NCI-H510A treated with DMSO at 0.1 percent for 48 hours (cell line): ENCODE results near the gene LSM10.

Experiments
- DNase-seq: peaks from one replicate; lab custom pipeline; 2025; lab: John Stamatoyannopoulos, UW

The LSM10 gene

DNA sequence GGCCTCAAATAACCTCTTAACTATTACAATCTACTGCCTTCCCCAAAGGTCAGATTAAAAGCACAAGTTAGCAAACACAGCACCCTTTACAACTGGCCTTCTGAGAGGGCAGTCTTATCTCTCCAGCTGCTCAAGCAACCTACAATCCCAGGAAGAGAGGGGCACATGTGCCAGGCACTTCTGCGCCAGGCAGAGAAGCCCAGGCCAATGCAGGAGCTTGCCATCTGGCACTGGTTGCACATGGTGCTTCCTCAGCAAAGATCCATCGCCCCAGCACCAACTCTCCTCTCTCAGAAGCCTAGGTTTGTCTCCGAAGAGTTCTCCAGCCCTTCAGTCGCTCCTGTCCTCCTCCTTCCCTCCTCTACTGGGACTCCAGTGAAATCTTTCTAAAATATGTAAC is 14.5 kb downstream of the LSM10 start:
- no peak for DNase-seq

DNA sequence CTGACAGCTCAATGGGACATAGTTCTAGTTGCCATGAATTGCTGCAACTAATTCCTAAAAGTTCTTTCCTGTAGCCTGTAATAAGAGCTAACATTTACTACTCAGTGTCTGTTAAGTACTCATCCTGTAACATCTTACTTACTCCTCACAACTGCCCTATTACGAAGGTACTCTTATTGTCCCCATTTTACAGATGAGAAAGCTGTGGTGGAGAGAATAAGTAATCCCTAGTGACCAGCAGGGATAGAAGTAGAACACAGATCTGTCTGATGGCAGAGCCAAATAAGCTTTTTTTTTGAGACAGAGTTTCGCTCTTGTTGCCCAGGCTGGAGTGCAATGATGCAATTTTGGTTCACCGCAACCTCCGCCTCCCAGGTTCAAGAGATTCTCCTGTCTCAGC is 15.0 kb downstream of the LSM10 start:
- no peak for DNase-seq

- no peak for DNase-seq
These were observed 15.5 kb downstream of the LSM10 start for GRCh38 chr1:36382231-36382630.

- DNase-seq, result no peak
These were observed 16.3 kb downstream of the LSM10 start for GRCh38 chr1:36381405-36381804.

DNA sequence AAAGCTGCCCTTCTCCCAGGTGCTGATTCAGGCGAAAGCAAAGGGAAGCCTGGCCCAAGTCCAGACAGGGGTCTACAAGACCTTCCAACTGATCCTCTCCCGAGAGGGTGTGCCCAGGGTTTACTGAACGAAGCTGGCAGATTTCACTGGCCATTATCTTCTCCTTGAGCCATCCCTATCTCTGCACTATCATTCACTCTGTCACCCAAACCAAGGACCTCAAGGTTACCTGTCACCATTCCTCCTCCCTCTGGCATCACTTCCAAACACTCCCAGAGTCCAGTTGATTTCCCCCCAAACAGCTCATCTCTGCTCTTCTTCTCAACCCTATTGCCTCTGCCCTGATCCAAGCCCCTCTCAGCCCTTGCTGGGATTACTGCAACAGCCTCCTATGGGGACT is 16.9 kb downstream of the LSM10 start:
- no peak for DNase-seq

GRCh38 chr1:36380143-36380619 is 17.5 kb downstream of the LSM10 start:
- no peak for DNase-seq

DNA sequence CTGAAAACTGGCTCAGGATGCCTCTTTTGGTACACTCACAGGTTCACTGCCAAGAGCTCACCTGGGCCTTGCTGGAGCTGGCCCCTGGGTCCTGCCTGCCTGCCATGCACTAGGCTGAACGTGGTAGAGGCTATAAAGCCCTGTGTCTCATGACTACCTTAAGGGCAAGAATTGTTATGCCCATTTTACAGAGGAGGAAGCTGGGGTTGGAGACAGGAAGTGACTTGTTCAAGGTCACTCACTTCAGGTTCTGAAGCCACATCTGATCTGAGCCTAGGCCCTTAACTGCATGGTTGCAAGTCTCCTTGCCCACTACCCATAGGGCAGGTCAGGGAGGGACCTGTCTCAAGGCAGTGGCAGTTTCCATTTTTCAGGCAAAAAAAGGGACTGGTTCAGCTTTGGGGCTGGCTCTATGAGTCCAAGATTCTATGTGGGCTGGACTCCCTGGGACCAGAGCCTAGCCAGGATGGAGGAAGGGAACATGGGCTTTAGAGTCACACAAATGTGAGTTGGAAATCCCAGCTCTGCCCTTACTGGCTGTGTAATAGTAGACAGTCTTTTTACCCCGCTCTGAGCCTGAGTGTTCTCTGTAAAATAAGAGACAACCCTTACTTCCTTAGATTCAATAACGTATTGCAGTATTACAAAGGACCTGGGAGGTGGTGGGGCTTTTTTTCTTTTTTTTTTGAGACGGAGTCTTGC is 19.8 kb downstream of the LSM10 start:
- DNase-seq, result no peak

- DNase-seq, result no peak
These were observed 25.1 kb downstream of the LSM10 start for GRCh38 chr1:36372617-36373016.

DNA sequence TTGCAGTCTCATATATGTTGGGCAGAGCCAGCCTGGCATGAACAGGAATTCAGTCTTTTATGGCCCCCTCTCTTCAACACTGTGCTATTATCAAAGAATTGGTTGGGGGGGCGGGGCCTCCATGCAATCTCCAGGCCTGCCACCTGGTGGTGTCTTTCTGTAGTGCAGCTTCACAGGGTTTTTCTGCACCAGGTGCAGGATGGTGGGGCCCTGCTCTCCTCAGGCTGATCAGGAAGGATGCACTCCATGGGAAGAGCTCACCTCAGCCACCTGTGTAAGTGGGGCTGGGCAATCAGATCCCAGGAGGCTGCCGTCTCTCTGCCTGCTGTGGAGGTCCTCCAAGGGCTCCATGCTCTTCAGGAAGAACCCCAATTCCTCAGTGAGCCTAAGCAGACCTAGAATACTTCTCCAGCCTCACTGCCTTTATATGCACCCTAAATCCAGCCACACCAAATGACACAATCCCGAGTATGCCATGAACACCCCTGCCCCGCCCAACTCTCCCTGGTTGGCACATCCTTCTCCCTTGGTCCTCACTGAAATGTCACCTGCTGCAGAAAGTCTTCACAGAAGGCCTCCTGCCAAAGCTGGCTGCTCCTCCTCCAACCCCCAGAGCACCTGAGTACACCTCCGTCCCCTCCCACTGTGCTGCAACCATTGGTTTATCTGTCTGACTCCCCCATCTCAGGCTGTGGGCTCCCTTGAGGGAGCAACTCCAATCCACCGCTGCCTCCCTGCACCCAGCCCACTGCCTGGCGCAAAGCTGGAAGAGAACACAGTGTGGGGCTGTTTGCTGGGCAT is 28.4 kb downstream of the LSM10 start:
- DNase-seq, result peak; percentile 99

GRCh38 chr1:36367798-36368197 is 29.9 kb downstream of the LSM10 start:
- DNase-seq, result peak; percentile 97

- peak; percentile 53 for DNase-seq
These were observed 30.6 kb downstream of the LSM10 start for GRCh38 chr1:36367066-36367465.

- DNase-seq, result no peak
These were observed 31.5 kb downstream of the LSM10 start for GRCh38 chr1:36366091-36366661.

GRCh38 chr1:36365381-36365780 is 32.3 kb downstream of the LSM10 start:
- no peak for DNase-seq

DNA sequence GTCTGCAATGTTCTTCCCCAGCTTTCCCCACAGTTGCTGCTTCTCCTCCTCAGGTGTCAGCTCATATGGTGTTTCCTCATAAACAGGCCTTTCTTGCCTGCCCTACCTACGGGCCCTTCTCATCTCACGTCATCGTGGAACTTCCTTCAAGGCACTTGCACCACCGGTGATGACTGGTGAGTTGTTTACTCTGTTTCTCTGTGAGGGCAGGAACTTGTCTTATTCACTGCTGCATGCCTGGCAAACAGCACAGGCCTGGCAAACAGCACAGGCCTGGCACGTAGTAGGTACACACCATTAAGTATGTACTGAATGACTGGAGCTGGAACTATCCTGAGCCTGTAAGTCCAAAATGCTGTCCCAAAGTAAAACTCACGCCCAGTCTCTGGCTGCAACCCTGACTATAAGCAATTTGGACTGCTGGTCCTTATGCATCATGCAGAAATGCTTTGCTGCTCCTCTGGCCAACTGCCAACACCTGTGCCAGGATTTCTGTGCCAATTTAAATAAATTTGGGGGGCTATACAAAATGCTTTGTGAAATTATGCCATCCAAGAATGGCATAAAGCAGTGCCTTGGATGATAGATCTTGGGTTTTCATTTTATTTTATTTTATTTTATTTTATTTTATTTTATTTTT is 37.7 kb downstream of the LSM10 start:
- DNase-seq, result no peak

GRCh38 chr1:36359383-36359782 is 38.3 kb downstream of the LSM10 start:
- no peak for DNase-seq

DNA sequence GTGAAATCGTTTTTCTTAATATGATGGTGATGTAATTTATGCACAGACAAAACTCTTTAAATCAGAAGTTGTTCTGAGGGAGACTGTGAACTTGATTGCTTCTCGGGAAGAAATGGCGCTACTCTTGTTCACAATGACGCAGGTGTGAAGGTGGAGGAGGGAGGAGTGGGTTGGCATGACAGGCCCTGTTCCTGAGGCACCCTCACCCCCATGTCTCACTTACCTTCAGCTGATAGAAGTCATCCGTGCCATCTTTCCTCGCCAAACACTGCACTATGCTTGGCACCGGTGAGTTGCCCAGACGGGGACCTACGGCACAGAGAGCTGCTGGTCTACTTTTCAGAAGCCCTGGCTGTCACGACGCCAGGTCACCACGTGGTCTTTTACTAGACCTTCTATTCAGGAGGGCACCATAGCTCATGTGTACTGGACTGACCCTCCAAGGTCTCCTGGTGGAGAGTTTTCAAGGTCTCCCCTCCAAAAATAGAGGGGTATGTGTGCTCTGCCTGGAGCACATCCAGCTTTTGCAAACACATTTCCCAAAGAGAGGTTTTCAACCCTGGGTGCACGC is 39.1 kb downstream of the LSM10 start:
- no peak for DNase-seq

GRCh38 chr1:36355811-36356210 is 41.9 kb downstream of the LSM10 start:
- no peak for DNase-seq

DNA sequence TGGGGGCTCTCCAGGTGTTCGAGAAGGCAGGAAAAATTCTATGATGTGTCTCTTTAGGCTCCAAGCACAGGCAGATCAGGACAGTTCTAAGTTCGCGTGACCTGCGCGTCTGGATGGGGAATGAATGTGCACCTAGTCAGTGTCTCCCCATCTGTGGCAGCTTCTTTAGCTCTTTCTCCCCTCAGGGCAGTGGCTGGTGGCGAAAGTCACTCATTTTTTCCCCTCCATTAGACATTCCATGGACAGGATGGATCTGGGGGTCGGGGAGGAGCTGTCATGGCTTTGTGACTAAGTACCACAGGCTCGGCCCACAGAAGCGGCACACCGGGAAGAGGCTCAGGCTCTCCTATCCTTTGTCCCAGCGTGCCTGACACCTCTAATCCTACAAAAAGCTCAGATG is 43.2 kb downstream of the LSM10 start:
- no peak for DNase-seq

GRCh38 chr1:36352910-36353878 is 44.5 kb downstream of the LSM10 start:
- DNase-seq, result no peak

GRCh38 chr1:36352125-36352909 is 45.4 kb downstream of the LSM10 start:
- no peak for DNase-seq
